ENCODE results near the gene RSU1.

RSU1 gene

GRCh38 chr10:16789765-16790164 is 27.5 kb downstream of the RSU1 start:
- Histone ChIP-seq H3K27ac (ENCODE audit: low read depth, low read length) (no peak overlapping the region), H3K4me3 (ENCODE audit: low read depth in 1 of 2, low read length in 2 of 2) (no peak overlapping the region), H3K27me3 (ENCODE audit: control insufficient read depth in 1 of 2, insufficient read depth in 2 of 2, low read length in 2 of 2) (no peaks in the 10 kb centered on the region)

GRCh38 chr10:16789261-16789660 is 28.0 kb downstream of the RSU1 start:
- Histone ChIP-seq H3K9me3 (ENCODE audit: control insufficient read depth in 1 of 2, low read length in 2 of 2) (no peaks in the 10 kb centered on the region), H3K36me3 (ENCODE audit: control insufficient read depth in 1 of 2, insufficient read depth in 2 of 2, low read length in 2 of 2) (peaks cover 0 to 5% of the 10 kb centered on the region in 2 donors), H3K4me3 (ENCODE audit: low read depth in 1 of 2, low read length in 2 of 2) (no peak overlapping the region), H3K9ac (ENCODE audit: low read depth in 1 of 2, low read length in 2 of 2) (no peak overlapping the region), H3K27ac (ENCODE audit: low read depth, low read length) (no peak overlapping the region), H3K4me1 (ENCODE audit: control insufficient read depth in 1 of 2, insufficient read depth in 2 of 2, low read length in 2 of 2) (no peaks in the 10 kb centered on the region), H3K27me3 (ENCODE audit: control insufficient read depth in 1 of 2, insufficient read depth in 2 of 2, low read length in 2 of 2) (no peaks in the 10 kb centered on the region)

More at GRCh38 chr10:16789765-16790164, 27.5 kb downstream of the RSU1 start:
- H3K4me1 ChIP-seq (ENCODE audit: control insufficient read depth in 1 of 2, insufficient read depth in 2 of 2, low read length in 2 of 2): no peaks in the 10 kb centered on the region
- H3K9ac ChIP-seq (ENCODE audit: low read depth in 1 of 2, low read length in 2 of 2): no peak overlapping the region
- H3K36me3 ChIP-seq (ENCODE audit: control insufficient read depth in 1 of 2, insufficient read depth in 2 of 2, low read length in 2 of 2): peaks cover 0 to 5% of the 10 kb centered on the region in 2 donors
- H3K9me3 ChIP-seq (ENCODE audit: control insufficient read depth in 1 of 2, low read length in 2 of 2): no peaks in the 10 kb centered on the region

DNA sequence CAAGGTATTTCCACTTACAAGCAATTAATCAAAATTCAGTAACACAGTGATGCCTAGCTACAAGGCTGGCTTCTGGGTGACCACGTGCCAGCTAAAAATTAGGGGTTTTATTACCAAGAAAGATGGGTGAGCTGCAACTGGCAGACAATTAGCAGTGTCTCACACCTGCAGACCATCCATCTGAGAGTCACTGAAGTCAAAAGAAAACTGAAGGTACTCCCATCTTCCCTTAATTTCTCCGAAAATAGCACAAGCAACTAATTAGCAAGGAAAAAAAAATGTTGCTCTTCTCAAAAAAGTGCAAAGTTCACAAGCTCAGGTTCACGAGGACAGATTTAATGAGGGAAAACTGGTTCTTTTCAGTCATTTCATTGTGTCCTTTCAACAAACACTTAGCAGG is 28.4 kb downstream of the RSU1 start:
- Histone ChIP-seq H3K4me1 (ENCODE audit: control insufficient read depth in 1 of 2, insufficient read depth in 2 of 2, low read length in 2 of 2) (no peaks in the 10 kb centered on the region), H3K36me3 (ENCODE audit: control insufficient read depth in 1 of 2, insufficient read depth in 2 of 2, low read length in 2 of 2) (peaks cover 0 to 5% of the 10 kb centered on the region in 2 donors), H3K9ac (ENCODE audit: low read depth in 1 of 2, low read length in 2 of 2) (no peak overlapping the region), H3K27ac (ENCODE audit: low read depth, low read length) (no peak overlapping the region), H3K4me3 (ENCODE audit: low read depth in 1 of 2, low read length in 2 of 2) (no peak overlapping the region), H3K9me3 (ENCODE audit: control insufficient read depth in 1 of 2, low read length in 2 of 2) (no peaks in the 10 kb centered on the region), H3K27me3 (ENCODE audit: control insufficient read depth in 1 of 2, insufficient read depth in 2 of 2, low read length in 2 of 2) (no peaks in the 10 kb centered on the region)

GRCh38 chr10:16788125-16788524 is 29.1 kb downstream of the RSU1 start:
- no peak overlapping the region for H3K4me3 ChIP-seq (ENCODE audit: low read depth in 1 of 2, low read length in 2 of 2)
- no peak overlapping the region for H3K27ac ChIP-seq (ENCODE audit: low read depth, low read length)
- H3K4me1 ChIP-seq (ENCODE audit: control insufficient read depth in 1 of 2, insufficient read depth in 2 of 2, low read length in 2 of 2): no peaks in the 10 kb centered on the region
- H3K27me3 ChIP-seq (ENCODE audit: control insufficient read depth in 1 of 2, insufficient read depth in 2 of 2, low read length in 2 of 2): no peaks in the 10 kb centered on the region
- H3K9me3 ChIP-seq (ENCODE audit: control insufficient read depth in 1 of 2, low read length in 2 of 2): no peaks in the 10 kb centered on the region
- H3K9ac ChIP-seq (ENCODE audit: low read depth in 1 of 2, low read length in 2 of 2): no peak overlapping the region
- H3K36me3 ChIP-seq (ENCODE audit: control insufficient read depth in 1 of 2, insufficient read depth in 2 of 2, low read length in 2 of 2): peaks cover 0 to 5% of the 10 kb centered on the region in 2 donors

GRCh38 chr10:16787361-16787791 is 29.8 kb downstream of the RSU1 start:
- H3K4me3 ChIP-seq (ENCODE audit: low read depth in 1 of 2, low read length in 2 of 2): no peak overlapping the region
- H3K9ac ChIP-seq (ENCODE audit: low read depth in 1 of 2, low read length in 2 of 2): no peak overlapping the region
- no peaks in the 10 kb centered on the region for H3K27me3 ChIP-seq (ENCODE audit: control insufficient read depth in 1 of 2, insufficient read depth in 2 of 2, low read length in 2 of 2)
- no peak overlapping the region for H3K27ac ChIP-seq (ENCODE audit: low read depth, low read length)
- no peaks in the 10 kb centered on the region for H3K9me3 ChIP-seq (ENCODE audit: control insufficient read depth in 1 of 2, low read length in 2 of 2)
- H3K36me3 ChIP-seq (ENCODE audit: control insufficient read depth in 1 of 2, insufficient read depth in 2 of 2, low read length in 2 of 2): peaks cover 0 to 5% of the 10 kb centered on the region in 2 donors
- H3K4me1 ChIP-seq (ENCODE audit: control insufficient read depth in 1 of 2, insufficient read depth in 2 of 2, low read length in 2 of 2): no peaks in the 10 kb centered on the region

GRCh38 chr10:16780338-16780880 is 36.8 kb downstream of the RSU1 start:
- Histone ChIP-seq H3K9me3 (ENCODE audit: control insufficient read depth in 1 of 2, low read length in 2 of 2) (no peaks in the 10 kb centered on the region), H3K27ac (ENCODE audit: low read depth, low read length) (no peak overlapping the region), H3K4me3 (ENCODE audit: low read depth in 1 of 2, low read length in 2 of 2) (no peak overlapping the region), H3K9ac (ENCODE audit: low read depth in 1 of 2, low read length in 2 of 2) (no peak overlapping the region), H3K4me1 (ENCODE audit: control insufficient read depth in 1 of 2, insufficient read depth in 2 of 2, low read length in 2 of 2) (peaks cover 0 to 3% of the 10 kb centered on the region in 2 donors), H3K27me3 (ENCODE audit: control insufficient read depth in 1 of 2, insufficient read depth in 2 of 2, low read length in 2 of 2) (no peaks in the 10 kb centered on the region), H3K36me3 (ENCODE audit: control insufficient read depth in 1 of 2, insufficient read depth in 2 of 2, low read length in 2 of 2) (peaks cover 0 to 3% of the 10 kb centered on the region in 2 donors)

- Histone ChIP-seq H3K4me1 (ENCODE audit: control insufficient read depth in 1 of 2, insufficient read depth in 2 of 2, low read length in 2 of 2) (peaks cover 0 to 3% of the 10 kb centered on the region in 2 donors), H3K9me3 (ENCODE audit: control insufficient read depth in 1 of 2, low read length in 2 of 2) (no peaks in the 10 kb centered on the region), H3K27me3 (ENCODE audit: control insufficient read depth in 1 of 2, insufficient read depth in 2 of 2, low read length in 2 of 2) (no peaks in the 10 kb centered on the region), H3K36me3 (ENCODE audit: control insufficient read depth in 1 of 2, insufficient read depth in 2 of 2, low read length in 2 of 2) (peaks cover 0 to 3% of the 10 kb centered on the region in 2 donors), H3K4me3 (ENCODE audit: low read depth in 1 of 2, low read length in 2 of 2) (no peak overlapping the region), H3K27ac (ENCODE audit: low read depth, low read length) (no peak overlapping the region), H3K9ac (ENCODE audit: low read depth in 1 of 2, low read length in 2 of 2) (no peak overlapping the region)
Measured at GRCh38 chr10:16779384-16779915, 37.8 kb downstream of the RSU1 start.

DNA sequence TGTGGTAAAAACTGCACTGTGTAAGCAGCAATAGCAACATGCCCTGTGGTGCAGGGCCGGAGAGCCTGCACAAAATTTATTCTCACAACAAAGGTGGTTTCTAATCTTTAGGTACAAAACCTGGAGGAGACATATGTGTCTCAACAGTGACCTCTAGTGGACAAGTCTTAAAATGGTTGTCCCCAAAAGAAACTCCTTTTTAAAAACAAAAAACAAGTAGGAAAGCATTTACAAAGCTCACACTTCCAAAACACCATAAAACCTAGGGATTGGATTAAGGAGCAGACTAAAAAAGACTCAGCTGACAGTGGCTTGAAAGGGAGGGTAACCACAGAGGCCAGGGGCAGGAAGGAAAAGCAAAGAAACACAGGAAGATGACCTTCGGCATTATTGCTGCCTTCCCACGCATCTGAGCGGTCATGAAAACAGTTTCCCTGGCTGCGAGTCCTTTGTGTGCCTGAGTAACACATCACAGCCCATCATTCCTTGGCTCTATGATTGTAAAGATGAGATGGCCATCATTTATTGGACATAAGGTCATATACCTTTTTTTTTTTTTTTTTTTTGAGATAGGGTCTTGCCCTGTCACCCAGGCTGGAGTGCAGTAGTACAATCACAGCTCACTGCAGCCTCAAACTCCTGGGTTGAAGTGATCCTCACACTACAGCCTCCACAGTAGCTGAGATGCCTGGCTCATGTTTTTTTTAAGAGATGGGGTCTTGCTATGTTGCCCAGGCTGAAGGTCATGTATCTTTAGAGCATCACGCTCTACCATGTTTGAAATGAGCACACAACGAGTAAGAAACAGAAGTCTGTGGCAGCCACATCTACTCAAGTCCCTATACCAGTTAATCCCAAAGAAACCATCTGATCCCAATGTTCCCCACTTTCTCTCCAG is 39.5 kb downstream of the RSU1 start:
- Histone ChIP-seq H3K9ac (ENCODE audit: low read depth in 1 of 2, low read length in 2 of 2) (no peak overlapping the region), H3K4me1 (ENCODE audit: control insufficient read depth in 1 of 2, insufficient read depth in 2 of 2, low read length in 2 of 2) (peaks cover 0 to 3% of the 10 kb centered on the region in 2 donors), H3K4me3 (ENCODE audit: low read depth in 1 of 2, low read length in 2 of 2) (no peak overlapping the region), H3K27ac (ENCODE audit: low read depth, low read length) (no peak overlapping the region), H3K36me3 (ENCODE audit: control insufficient read depth in 1 of 2, insufficient read depth in 2 of 2, low read length in 2 of 2) (peaks cover 0 to 3% of the 10 kb centered on the region in 2 donors), H3K9me3 (ENCODE audit: control insufficient read depth in 1 of 2, low read length in 2 of 2) (no peaks in the 10 kb centered on the region), H3K27me3 (ENCODE audit: control insufficient read depth in 1 of 2, insufficient read depth in 2 of 2, low read length in 2 of 2) (no peaks in the 10 kb centered on the region)

DNA sequence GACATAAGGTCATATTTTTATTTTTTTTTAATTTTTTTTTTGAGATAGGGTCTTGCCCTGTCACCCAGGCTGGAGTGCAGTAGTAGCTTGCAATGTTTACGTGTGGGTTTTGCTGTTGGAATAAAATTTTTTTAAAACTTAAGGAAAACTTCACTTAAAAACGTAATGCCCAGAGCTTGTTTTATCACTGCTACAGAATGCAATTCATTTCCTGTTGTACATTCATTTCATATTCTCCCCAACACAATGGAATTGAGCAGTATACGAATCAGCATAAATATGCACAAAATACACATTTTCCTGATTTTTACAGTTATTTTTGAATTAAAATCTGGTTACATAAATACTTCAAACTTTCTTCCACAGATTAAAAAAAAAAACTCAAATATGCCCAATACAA is 40.3 kb downstream of the RSU1 start:
- H3K9me3 ChIP-seq (ENCODE audit: control insufficient read depth in 1 of 2, low read length in 2 of 2): no peaks in the 10 kb centered on the region

GRCh38 chr10:16773334-16773733 is 43.9 kb downstream of the RSU1 start:
- H3K36me3 ChIP-seq (ENCODE audit: control insufficient read depth in 1 of 2, insufficient read depth in 2 of 2, low read length in 2 of 2): no peaks in the 10 kb centered on the region
- H3K4me1 ChIP-seq (ENCODE audit: control insufficient read depth in 1 of 2, insufficient read depth in 2 of 2, low read length in 2 of 2): peaks cover 0 to 3% of the 10 kb centered on the region in 2 donors
- no peaks in the 10 kb centered on the region for H3K27me3 ChIP-seq (ENCODE audit: control insufficient read depth in 1 of 2, insufficient read depth in 2 of 2, low read length in 2 of 2)
- no peak overlapping the region for H3K27ac ChIP-seq (ENCODE audit: low read depth, low read length)
- H3K4me3 ChIP-seq (ENCODE audit: low read depth in 1 of 2, low read length in 2 of 2): no peak overlapping the region
- H3K9me3 ChIP-seq (ENCODE audit: control insufficient read depth in 1 of 2, low read length in 2 of 2): no peaks in the 10 kb centered on the region
- H3K9ac ChIP-seq (ENCODE audit: low read depth in 1 of 2, low read length in 2 of 2): no peak overlapping the region

More for the DNA sequence above, 40.3 kb downstream of the RSU1 start:
- Histone ChIP-seq H3K4me1 (ENCODE audit: control insufficient read depth in 1 of 2, insufficient read depth in 2 of 2, low read length in 2 of 2) (peaks cover 0 to 3% of the 10 kb centered on the region in 2 donors), H3K27me3 (ENCODE audit: control insufficient read depth in 1 of 2, insufficient read depth in 2 of 2, low read length in 2 of 2) (no peaks in the 10 kb centered on the region), H3K4me3 (ENCODE audit: low read depth in 1 of 2, low read length in 2 of 2) (no peak overlapping the region), H3K9ac (ENCODE audit: low read depth in 1 of 2, low read length in 2 of 2) (no peak overlapping the region), H3K36me3 (ENCODE audit: control insufficient read depth in 1 of 2, insufficient read depth in 2 of 2, low read length in 2 of 2) (peaks cover 0 to 2% of the 10 kb centered on the region in 2 donors), H3K27ac (ENCODE audit: low read depth, low read length) (no peak overlapping the region)

Data from duodenal mucosa (tissue), 2 donors.